IPS-NIHi11 (cell line): Measurements from ENCODE around the gene METRN.
"Not testable (repeated sequence)": the region's sequence is repeated elsewhere in the genome, so short reads cannot be mapped to it uniquely, and the experiment has no call there.

Source experiments
- DNase-seq: peaks from one replicate; pipeline ENCODE4 v3.0.0; 2012; ENCODE audit warnings: mixed read lengths, low spot score

Gene METRN

GRCh38 chr16:691242-691641, 23.7 kb upstream of the METRN start:
- not testable (repeated sequence) for DNase-seq

GRCh38 chr16:692356-693108, 22.4 kb upstream of the METRN start:
- no peak for DNase-seq

GRCh38 chr16:693364-693763, 21.6 kb upstream of the METRN start:
- DNase-seq = no peak

GRCh38 chr16:693766-694165, 21.2 kb upstream of the METRN start:
- DNase-seq = no peak

GRCh38 chr16:694187-694862, 20.6 kb upstream of the METRN start:
- peak; percentile 62 for DNase-seq

- no peak for DNase-seq
Measured at GRCh38 chr16:694863-695354, 20.0 kb upstream of the METRN start.

GRCh38 chr16:695355-696089, 19.4 kb upstream of the METRN start:
- DNase-seq = peak; percentile 86

GRCh38 chr16:698911-699671, 15.8 kb upstream of the METRN start:
- DNase-seq = no peak

GRCh38 chr16:700684-701584, 14.0 kb upstream of the METRN start:
- peak; percentile 92 for DNase-seq

GRCh38 chr16:702341-702740, 12.6 kb upstream of the METRN start:
- no peak for DNase-seq

- DNase-seq = no peak
Measured at GRCh38 chr16:703406-703805, 11.5 kb upstream of the METRN start.

- no peak for DNase-seq
Measured at GRCh38 chr16:704047-704446, 10.9 kb upstream of the METRN start.

GRCh38 chr16:704552-705380, 10.2 kb upstream of the METRN start:
- DNase-seq = no peak

- peak; percentile 81 for DNase-seq
Measured at GRCh38 chr16:705431-706188, 9.3 kb upstream of the METRN start, which contains the start of gene FBXL16. Gene FBXL16 (minus strand): TSS chr16:705801. CDS start chr16:697405, 8,396 bp downstream.

- DNase-seq = peak; percentile 35
Measured at GRCh38 chr16:706189-707061, 8.5 kb upstream of the METRN start.

- no peak for DNase-seq
Measured at GRCh38 chr16:707062-707538, 7.8 kb upstream of the METRN start.

- no peak for DNase-seq
Measured at GRCh38 chr16:708019-708418, 6.9 kb upstream of the METRN start.

GRCh38 chr16:708959-709358, 6.0 kb upstream of the METRN start:
- no peak for DNase-seq
